Measurements from ENCODE around the gene TYRO3.

TYRO3 gene

DNA sequence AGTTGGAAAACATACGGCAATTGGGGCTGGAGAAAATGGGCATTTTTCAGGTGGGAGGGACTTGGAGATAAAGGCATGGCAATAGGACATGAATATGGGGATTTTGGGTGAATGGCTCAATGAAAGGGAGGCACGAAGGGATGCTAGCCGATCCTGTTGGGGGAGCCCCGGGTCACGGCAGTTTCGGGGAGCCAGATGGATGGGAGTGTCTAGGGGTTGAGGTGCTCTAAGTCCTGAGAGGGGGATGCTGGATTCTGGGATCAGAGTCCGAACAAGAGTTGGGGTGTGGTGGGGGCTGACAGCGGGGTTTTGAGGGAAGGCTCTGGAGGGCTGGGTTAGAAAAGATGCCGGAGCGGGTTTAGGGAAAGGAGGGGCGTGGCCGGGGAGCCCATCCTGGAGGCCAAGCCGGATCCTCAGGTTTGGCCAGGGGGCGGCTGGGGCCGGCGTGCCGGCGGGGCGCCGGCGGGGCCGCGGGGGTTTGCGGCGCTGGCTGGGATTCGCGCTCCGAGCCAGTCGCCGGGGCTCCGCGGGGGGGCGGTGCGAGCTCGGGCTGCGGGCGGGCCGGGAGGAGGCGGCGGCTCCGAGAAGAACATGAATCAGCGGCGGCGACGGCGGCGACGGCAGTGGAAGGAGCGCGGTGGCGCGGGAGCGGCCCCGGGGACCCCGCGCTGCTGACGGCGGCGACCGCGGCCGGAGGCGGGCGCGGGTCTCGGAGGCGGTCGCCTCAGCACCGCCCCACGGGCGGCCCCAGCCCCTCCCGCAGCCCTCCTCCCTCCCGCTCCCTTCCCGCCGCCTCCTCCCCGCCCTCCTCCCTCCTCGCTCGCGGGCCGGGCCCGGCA, at the start of gene TYRO3:
Gene TYRO3, plus strand, starts transcription at position 813 of the 839 bp plus-strand sequence. CDS start 46 bp downstream, outside the sequence.
- no peak for FAIRE-seq

GRCh38 chr15:41510728-41511127, 48.3 kb upstream of the TYRO3 start:
- FAIRE-seq, result no peak

DNA sequence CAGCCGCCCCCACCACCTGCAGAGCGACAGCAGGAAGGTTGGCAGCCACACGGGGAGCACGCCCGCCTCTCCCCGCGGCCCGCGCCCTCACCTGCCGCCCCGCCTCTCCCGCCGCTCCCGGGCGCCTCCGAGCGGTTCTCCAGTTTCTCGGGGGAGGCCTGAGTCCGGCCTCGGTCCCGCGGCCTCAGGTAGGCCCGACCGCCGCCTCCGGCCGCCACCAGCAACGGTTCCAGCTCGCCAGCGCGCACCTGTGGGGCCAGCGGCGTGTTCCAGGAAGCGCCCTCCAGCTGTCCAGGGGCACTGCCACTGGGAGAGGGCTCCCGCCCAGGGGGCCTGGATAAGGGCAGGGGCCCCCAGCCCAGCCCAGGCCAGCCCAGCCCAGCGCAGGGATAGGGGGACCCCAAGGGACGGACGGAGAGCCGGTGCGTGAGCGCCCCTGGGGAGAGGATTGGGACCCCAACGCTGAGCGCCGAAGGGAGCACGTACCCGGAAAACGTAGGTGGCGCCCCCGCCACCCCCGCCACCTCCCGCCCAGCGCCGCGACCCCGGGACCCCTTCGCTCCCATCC, 47.6 kb upstream of the TYRO3 start:
- no peak for FAIRE-seq

- no peak for FAIRE-seq
Observed at GRCh38 chr15:41511899-41512369, 47.1 kb upstream of the TYRO3 start.

DNA sequence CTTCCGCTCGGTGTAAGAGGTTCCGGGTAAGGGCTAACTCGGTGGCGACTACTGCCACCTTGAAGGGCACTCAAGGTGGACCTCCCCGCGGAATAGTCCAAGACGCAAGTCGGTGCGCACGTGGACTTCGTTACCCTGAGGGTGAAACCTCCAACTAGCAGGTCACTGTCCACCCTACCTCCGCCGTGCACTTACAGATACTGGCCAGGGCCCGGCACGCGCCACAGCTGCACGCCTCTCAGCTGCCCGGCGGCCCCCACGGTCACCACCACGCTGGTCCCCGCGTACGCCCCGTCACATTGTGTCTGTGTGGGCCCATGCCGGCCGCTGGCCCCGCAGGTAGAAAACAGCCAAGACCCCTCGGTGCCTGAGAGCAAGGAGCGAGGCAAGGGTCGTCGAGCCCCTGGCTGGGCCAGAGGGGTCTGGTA, 46.5 kb upstream of the TYRO3 start:
- FAIRE-seq, result no peak

- FAIRE-seq, result no peak
Observed at GRCh38 chr15:41512940-41513505, 46.0 kb upstream of the TYRO3 start.

- FAIRE-seq, result no peak
Observed at GRCh38 chr15:41513506-41514227, 45.3 kb upstream of the TYRO3 start, which contains the start of gene LTK. Gene LTK, minus strand, starts transcription at chr15:41513827. Its CDS starts 118 bp downstream, at chr15:41513709.

- FAIRE-seq, result no peak
Observed at GRCh38 chr15:41517895-41518449, 41.0 kb upstream of the TYRO3 start.

DNA sequence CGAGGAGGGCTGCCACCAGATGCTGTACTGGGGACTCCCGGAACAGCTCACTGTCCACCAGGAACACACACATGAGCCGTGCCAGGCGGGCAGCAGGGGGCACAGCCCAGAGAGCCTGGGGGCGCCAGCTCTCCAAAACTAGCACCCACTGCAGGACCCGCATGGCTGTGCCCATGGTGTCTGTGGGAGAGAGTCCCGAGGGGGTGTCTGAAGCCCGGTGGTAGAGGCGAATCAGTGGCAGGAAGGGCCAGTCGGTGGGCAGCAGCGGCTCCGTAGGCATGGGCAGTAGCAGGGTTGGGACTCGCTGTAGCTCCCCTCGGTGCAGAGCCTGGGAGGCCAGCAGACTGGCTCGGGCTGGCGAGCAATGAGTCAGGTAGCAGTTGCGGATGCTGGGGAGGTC, 38.4 kb upstream of the TYRO3 start:
- FAIRE-seq, result no peak

- no peak for FAIRE-seq
Observed at GRCh38 chr15:41521614-41522013, 37.4 kb upstream of the TYRO3 start.

GRCh38 chr15:41523097-41523496, 35.9 kb upstream of the TYRO3 start:
- no peak for FAIRE-seq

DNA sequence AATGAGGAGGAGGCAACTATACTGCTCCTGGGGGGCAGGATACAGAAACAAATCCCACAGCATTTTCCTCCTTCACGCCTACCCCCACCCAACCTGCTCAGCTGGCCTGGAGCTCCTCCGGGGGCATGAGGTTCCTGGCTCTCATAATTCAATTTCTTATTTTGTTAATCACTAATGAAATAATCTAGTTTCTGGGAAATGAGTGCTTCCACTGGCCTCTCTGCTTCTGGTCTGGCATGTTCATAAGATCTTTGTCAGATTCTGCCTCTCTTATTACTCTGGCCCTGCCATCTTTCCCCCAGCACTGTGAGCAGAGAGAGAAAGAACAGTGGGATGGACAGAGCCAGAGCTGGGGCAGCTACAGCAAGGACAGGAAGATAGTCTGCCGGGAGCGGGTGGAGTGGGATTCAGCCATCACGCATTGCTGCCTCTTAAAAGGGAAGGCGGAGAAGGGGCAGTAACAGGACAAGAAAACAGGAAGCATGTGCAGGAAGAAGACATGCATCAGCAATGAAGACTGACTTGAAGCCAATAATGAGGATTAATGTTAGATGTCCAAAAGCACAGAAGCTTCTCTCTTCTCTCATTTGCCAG, 28.6 kb upstream of the TYRO3 start:
- no peak for FAIRE-seq

DNA sequence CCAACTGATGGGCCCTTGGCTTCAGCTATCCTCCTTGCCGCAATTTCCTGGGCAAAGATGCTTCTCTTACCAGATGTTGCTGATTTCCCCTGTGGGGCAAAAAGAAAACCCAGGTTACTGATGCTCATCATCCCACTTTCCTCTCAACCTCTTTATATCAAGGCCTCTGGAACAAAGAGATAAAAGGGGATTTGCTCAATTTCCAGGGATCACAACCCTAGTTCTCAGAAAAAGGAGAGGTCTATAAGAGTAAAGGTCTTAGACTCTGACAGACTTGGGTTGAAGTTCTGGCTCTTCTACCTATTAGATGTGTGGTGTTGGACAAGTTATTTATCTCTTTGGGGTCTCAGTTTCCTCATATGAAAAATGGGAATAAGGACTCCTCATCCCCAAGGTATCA, 23.5 kb upstream of the TYRO3 start:
- FAIRE-seq, result no peak

GRCh38 chr15:41536866-41537265, 22.1 kb upstream of the TYRO3 start:
- FAIRE-seq, result no peak

DNA sequence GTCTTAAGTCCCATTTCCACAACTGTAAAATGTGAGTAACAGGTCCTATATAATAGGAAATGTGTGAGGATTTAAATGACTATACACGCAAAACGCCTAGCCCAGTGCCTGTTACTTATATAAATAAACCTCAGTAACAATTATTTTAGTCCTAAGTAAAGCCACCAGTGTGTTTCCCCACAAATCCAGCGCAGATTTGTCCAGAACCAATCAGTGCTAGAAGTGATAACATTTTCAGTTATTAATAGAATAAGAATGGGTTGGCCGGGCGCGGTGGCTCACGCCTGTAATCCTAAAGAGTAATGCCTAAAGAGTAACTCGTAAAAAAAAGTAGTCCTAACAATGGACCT, 15.5 kb upstream of the TYRO3 start:
- FAIRE-seq, result no peak

DNA sequence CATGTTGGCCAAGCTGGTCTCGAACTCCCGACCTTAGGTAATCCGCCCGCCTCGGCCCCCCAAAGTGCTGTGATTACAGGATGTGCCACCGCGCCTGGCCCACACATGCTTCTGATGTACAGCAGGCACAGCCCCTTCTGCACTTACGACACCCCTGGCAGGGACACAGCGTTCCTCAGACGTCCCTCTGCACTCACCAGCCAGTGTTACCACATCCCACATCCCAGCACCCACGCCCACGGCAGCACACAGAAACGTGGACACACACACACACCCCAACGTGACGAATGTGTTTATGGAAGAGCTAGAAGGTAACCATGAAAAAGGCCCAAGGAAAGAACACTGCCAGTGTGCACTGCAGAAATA, 14.4 kb upstream of the TYRO3 start:
- FAIRE-seq, result no peak

- FAIRE-seq, result no peak
Observed at GRCh38 chr15:41545218-41545617, 13.8 kb upstream of the TYRO3 start.

- no peak for FAIRE-seq
Observed at GRCh38 chr15:41546851-41547786, 11.9 kb upstream of the TYRO3 start.

- FAIRE-seq, result no peak
Observed at GRCh38 chr15:41550066-41550775, 8.8 kb upstream of the TYRO3 start.

GRCh38 chr15:41553731-41554130, 5.3 kb upstream of the TYRO3 start:
- FAIRE-seq, result no peak

DNA sequence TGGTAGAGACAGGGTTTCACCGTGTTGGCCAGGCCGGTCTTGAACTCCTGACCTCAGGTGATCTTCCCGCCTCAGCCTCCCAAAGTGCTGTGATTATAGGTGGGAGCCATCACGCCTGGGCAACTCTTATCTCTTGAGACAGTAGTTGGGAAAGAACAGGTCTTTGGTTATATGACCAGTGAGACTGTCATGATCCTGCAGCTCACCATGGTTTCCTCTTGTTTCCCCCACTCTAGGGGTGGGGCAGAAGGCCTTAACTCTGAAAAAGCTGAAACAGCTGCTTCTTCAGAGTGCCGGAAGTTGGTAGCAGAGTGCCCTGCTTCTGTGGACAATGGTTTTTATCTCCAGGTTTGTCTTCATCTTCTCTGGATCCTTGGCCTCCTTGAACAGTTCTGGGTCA, 4.7 kb upstream of the TYRO3 start:
- FAIRE-seq, result no peak

All from islet of Langerhans (tissue), 1 donor.